Astrocyte (in vitro differentiated cells and primary cell): ENCODE measurements around the gene EPS15.

ENCODE experiments used
- EZH2 ChIP-seq: IDR thresholded peaks from 2 replicates; pipeline ENCODE4 v1.6.1; 2012; ENCODE audit warnings: mild to moderate bottlenecking, low read length, inconsistent platforms; ENCODE audit not compliant: insufficient read depth
- TF ChIP-seq, protein P1 (sequence below): IDR thresholded peaks from 2 replicates; pipeline ENCODE4 v1.5.1; 2011; ENCODE audit warnings: low read depth, mild to moderate bottlenecking, inconsistent platforms, low read length, moderate library complexity; ENCODE audit not compliant: insufficient read depth

DNA sequence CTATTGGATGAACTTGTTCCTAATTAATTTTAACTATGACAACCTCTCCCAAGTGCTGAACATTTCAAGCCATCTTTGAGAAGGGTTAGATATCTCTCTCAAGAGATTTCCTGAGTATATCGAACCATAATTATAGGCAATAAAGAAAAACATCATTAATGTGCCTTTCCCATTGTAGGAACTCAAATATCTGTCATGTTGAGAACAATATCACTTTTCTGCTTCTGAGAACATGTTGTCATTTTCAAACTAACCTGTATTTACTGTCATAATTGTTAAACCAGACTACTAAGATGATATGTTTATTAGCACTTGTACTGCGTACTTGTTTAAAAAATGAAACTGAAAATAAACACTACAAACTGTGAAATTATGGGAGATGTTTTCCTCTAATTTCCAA, 4.3 kb downstream of the EPS15 start:
- TF ChIP-seq, protein P1, sequence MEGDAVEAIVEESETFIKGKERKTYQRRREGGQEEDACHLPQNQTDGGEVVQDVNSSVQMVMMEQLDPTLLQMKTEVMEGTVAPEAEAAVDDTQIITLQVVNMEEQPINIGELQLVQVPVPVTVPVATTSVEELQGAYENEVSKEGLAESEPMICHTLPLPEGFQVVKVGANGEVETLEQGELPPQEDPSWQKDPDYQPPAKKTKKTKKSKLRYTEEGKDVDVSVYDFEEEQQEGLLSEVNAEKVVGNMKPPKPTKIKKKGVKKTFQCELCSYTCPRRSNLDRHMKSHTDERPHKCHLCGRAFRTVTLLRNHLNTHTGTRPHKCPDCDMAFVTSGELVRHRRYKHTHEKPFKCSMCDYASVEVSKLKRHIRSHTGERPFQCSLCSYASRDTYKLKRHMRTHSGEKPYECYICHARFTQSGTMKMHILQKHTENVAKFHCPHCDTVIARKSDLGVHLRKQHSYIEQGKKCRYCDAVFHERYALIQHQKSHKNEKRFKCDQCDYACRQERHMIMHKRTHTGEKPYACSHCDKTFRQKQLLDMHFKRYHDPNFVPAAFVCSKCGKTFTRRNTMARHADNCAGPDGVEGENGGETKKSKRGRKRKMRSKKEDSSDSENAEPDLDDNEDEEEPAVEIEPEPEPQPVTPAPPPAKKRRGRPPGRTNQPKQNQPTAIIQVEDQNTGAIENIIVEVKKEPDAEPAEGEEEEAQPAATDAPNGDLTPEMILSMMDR: no peak
- no peak for TF ChIP-seq EZH2
